Measurements from ENCODE around the gene CRTAC1.

CRTAC1 gene

GRCh38 chr10:97895084-97895483 lies 135.3 kb downstream of the CRTAC1 start:
- DNase-seq = no peak

- no peak for DNase-seq
These were observed 136.3 kb downstream of the CRTAC1 start for GRCh38 chr10:97894092-97894491.

GRCh38 chr10:97892939-97893338 lies 137.5 kb downstream of the CRTAC1 start:
- DNase-seq = no peak

- DNase-seq = no peak
These were observed 137.9 kb downstream of the CRTAC1 start for GRCh38 chr10:97892506-97892905.

- DNase-seq = no peak
These were observed 138.8 kb downstream of the CRTAC1 start for GRCh38 chr10:97891497-97892167.

- peak; percentile 94 for DNase-seq
These were observed 140.8 kb downstream of the CRTAC1 start for GRCh38 chr10:97889461-97890265.

GRCh38 chr10:97888641-97889262 lies 141.7 kb downstream of the CRTAC1 start:
- peak; percentile 89 for DNase-seq

- DNase-seq = no peak
These were observed 142.3 kb downstream of the CRTAC1 start for GRCh38 chr10:97888134-97888533.

GRCh38 chr10:97887399-97887798 lies 143.0 kb downstream of the CRTAC1 start:
- no peak for DNase-seq

- DNase-seq = no peak
These were observed 144.1 kb downstream of the CRTAC1 start for GRCh38 chr10:97886286-97886685.

- DNase-seq = no peak
These were observed 147.3 kb downstream of the CRTAC1 start for GRCh38 chr10:97883092-97883485.

- DNase-seq = no peak
These were observed 148.0 kb downstream of the CRTAC1 start for GRCh38 chr10:97882142-97883091.

- no peak for DNase-seq
These were observed 150.3 kb downstream of the CRTAC1 start for GRCh38 chr10:97880109-97880508.

GRCh38 chr10:97879241-97879640 lies 151.2 kb downstream of the CRTAC1 start:
- no peak for DNase-seq

- DNase-seq = no peak
These were observed 154.0 kb downstream of the CRTAC1 start for GRCh38 chr10:97876402-97876801.

GRCh38 chr10:97875391-97875790 lies 155.0 kb downstream of the CRTAC1 start:
- no peak for DNase-seq

GRCh38 chr10:97874332-97874731 lies 156.1 kb downstream of the CRTAC1 start:
- DNase-seq = no peak

GRCh38 chr10:97873569-97873968 lies 156.9 kb downstream of the CRTAC1 start:
- DNase-seq = no peak

GRCh38 chr10:97870990-97871389 lies 159.4 kb downstream of the CRTAC1 start:
- DNase-seq = no peak

- DNase-seq = peak; percentile 92
These were observed 161.1 kb downstream of the CRTAC1 start for GRCh38 chr10:97869091-97870042.

- DNase-seq = no peak
These were observed 162.2 kb downstream of the CRTAC1 start for GRCh38 chr10:97868134-97868685.
